Stimulated activated CD4-positive, alpha-beta T cell treated with anti-CD3 and anti-CD28 coated beads, Interleukin-4, amount 100 ng/mL, for 1 hour (primary cell): Measurements from ENCODE around the gene NOS1.
"Not testable (repeated sequence)": the region's sequence is repeated elsewhere in the genome, so short reads cannot be mapped to it uniquely, and the experiment has no call there.

Source experiments
- DNase-seq: peaks from one replicate; pipeline ENCODE4 v3.0.0-alpha.2; 2020

NOS1 gene

GRCh38 chr12:117361347-117361751, at the start of gene NOS1:
NOS1 (minus strand) TSS chr12:117361626; CDS start chr12:117331069, 30,557 bp downstream.
- DNase-seq, result no peak

- no peak for DNase-seq
These were observed 47.9 kb upstream of the NOS1 start for GRCh38 chr12:117409286-117409685.

GRCh38 chr12:117408161-117408791, 46.9 kb upstream of the NOS1 start:
- no peak for DNase-seq

GRCh38 chr12:117404940-117405339, 43.5 kb upstream of the NOS1 start:
- no peak for DNase-seq

- DNase-seq, result no peak
These were observed 42.9 kb upstream of the NOS1 start for GRCh38 chr12:117404203-117404853.

GRCh38 chr12:117403586-117404139, 42.2 kb upstream of the NOS1 start:
- DNase-seq, result no peak

GRCh38 chr12:117402363-117402762, 40.9 kb upstream of the NOS1 start:
- DNase-seq, result no peak

- no peak for DNase-seq
These were observed 39.5 kb upstream of the NOS1 start for GRCh38 chr12:117400912-117401311.

- not testable (repeated sequence) for DNase-seq
These were observed 37.1 kb upstream of the NOS1 start for GRCh38 chr12:117398482-117398881.

- DNase-seq, result no peak
These were observed 34.3 kb upstream of the NOS1 start for GRCh38 chr12:117395766-117396165.

GRCh38 chr12:117394491-117394890, 33.1 kb upstream of the NOS1 start:
- DNase-seq, result no peak

- no peak for DNase-seq
These were observed 32.2 kb upstream of the NOS1 start for GRCh38 chr12:117393656-117394055.

GRCh38 chr12:117390866-117391265, 29.4 kb upstream of the NOS1 start:
- no peak for DNase-seq

- no peak for DNase-seq
These were observed 27.6 kb upstream of the NOS1 start for GRCh38 chr12:117388951-117389446.

- DNase-seq, result no peak
These were observed 26.4 kb upstream of the NOS1 start for GRCh38 chr12:117387832-117388231.

GRCh38 chr12:117384735-117385134, 23.3 kb upstream of the NOS1 start:
- no peak for DNase-seq

- DNase-seq, result no peak
These were observed 18.7 kb upstream of the NOS1 start for GRCh38 chr12:117380083-117380482.

GRCh38 chr12:117377758-117378157, 16.3 kb upstream of the NOS1 start:
- DNase-seq, result no peak

GRCh38 chr12:117370588-117370987, 9.2 kb upstream of the NOS1 start:
- DNase-seq, result no peak

GRCh38 chr12:117370000-117370399, 8.6 kb upstream of the NOS1 start:
- DNase-seq, result not testable (repeated sequence)

- DNase-seq, result peak; percentile 27
These were observed 5.7 kb upstream of the NOS1 start for GRCh38 chr12:117367006-117367638.

GRCh38 chr12:117365049-117365616, 3.7 kb upstream of the NOS1 start:
- no peak for DNase-seq

- DNase-seq, result no peak
These were observed 2.6 kb upstream of the NOS1 start for GRCh38 chr12:117363953-117364486.
